AG08395 (cell line): ENCODE measurements around the gene FANK1.
A peak's percentile ranks its signal among the peaks of the same experiment; 100 is the strongest.
"Not testable (repeated sequence)": the region's sequence is repeated elsewhere in the genome, so short reads cannot be mapped to it uniquely, and the experiment has no call there.

Experiments used
- DNase-seq: peaks from one replicate; pipeline ENCODE4 v3.0.0; 2012; ENCODE audit warnings: mixed read lengths, low spot score

FANK1 gene

DNA sequence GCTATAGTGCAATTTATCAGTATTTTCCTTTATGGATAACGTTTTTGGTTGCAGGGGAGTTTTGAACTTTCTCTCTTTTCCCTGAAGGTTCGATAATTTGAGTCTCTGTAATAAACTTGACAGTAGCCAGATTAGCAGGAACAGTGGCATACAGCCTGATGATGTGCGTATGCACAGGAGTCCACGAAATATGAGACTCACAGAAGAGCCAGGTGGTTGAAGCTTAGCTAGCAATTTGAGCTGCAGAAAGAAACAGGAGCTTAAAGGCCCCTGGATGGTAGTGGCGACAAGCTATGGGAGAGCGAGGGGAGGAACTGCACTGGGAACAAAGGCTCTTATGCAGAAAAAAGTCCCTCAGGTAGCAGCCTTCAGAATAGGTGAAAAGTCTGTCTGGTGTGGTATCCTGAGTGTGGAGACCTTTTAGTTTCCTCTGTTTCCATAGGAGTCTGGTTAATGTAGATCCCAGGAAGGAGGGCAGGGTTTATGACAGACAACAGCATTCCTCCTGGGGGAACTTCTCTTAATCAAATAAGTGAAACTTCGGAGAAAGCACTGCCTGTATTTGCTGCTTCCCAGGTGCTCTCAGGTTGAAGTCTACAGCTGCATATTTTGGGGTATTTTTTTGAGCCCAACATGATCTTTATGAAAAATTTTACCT is 32.7 kb downstream of the FANK1 start:
- no peak for DNase-seq

DNA sequence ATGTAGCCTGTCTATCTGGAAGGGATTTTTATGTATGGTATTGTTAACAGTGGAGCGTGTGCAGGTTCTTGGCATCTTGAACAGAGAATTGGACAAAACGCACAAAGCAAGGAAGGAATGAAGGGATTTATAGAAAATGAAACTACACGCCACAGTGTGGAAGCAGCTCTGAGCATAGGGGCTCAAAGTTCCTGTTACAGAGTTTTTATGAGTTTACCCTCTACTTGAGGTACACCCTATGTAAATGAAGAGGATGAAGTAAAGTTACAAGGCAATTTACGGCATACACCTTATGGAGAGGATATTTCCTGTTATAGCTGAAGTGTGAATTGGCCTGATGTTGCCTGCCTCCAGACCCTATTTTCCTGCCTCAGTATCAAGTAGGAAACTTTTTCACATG is 33.3 kb downstream of the FANK1 start:
- no peak for DNase-seq

GRCh38 chr10:125933693-125934092 is 37.3 kb downstream of the FANK1 start:
- no peak for DNase-seq

DNA sequence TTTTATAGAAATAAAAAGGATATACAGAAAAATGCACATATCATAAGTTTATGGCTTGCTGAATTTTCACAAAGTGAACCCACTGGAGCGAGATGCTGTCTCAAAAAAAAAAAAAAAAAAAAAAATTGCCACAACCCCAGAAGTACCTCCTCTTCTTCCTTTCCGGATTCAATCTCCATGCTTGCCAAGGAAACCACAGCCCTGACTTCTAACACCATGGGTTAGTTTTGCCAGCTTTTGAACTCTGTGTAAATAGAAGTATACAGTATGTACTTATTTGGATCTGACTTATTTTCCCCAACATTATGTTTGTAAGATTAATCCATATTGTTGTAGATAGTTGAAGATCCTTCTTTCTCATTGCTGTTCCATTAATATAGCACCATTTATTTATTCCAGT is 40.0 kb downstream of the FANK1 start:
- no peak for DNase-seq

GRCh38 chr10:125940515-125940914 is 44.2 kb downstream of the FANK1 start:
- DNase-seq = no peak

DNA sequence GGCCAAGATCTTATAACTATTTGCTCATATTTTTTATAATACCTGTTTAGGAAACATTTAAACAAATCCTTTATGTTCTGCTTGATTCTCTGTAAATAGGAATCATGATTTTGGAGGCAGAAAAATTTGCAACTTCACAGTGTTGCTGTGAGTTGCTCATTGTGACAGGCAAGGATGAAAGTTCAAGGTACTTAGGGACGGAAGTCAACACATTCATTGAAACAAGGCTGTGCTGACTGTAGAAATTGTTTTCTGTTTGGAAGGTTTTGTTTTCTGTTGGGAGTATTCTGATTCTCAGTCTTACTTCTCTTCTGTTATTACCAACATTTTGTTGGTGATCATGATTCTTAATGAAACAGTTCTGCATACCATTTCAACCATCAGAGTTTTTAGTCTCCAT is 54.9 kb downstream of the FANK1 start:
- no peak for DNase-seq

DNA sequence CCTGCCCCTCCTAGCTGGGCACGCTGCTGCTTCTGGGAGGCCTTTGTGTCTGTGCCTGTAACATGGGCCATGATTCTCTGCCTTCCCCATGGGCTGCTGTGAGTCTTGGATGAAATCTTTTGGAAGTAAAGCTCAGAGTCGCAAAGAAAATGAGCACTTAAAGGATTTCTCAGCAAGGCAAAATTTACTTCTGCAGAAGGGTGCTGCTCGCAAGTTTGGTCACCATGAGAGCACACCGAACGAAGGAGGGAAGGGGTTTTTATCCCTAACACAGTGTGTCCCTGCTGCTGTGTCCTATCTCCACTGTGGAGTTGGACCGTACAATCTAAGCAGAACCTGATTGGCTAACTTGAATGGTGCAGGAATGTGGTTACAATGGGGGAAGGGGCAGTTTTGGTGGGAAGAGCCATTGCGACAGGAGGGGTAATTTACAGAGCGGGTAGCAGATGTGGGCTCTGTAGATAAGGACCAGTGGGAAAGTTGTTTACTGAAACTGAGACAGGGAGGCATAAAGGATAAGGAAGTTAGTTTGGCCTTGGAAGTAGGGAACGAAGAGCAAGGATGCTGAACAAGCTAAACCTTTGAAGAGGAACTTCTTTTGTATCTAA is 57.5 kb downstream of the FANK1 start:
- no peak for DNase-seq

GRCh38 chr10:125955766-125956165 is 59.4 kb downstream of the FANK1 start:
- no peak for DNase-seq

- DNase-seq = no peak
These were observed 65.4 kb downstream of the FANK1 start for GRCh38 chr10:125961743-125962142.

- no peak for DNase-seq
These were observed 65.8 kb downstream of the FANK1 start for GRCh38 chr10:125962200-125962599.

DNA sequence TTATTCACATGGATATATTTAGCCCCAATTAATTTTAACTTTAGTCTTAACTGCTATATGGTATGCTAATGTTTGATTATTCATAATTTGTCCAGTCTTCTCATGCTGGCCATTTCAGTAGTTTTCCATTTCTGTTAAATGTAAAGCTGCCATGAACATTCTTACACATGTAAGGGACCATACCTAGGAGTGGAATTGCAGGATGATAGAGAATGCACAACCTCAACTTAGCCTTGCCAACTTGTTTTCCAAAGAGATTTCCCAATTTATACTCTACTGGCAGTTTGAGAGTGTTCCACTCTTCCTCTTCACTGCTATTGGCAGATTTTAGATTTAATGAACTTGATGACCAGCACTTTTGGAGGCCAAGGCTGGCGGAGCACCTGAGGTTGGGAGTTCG is 68.2 kb downstream of the FANK1 start:
- no peak for DNase-seq

- no peak for DNase-seq
These were observed 71.2 kb downstream of the FANK1 start for GRCh38 chr10:125967533-125967932.

- DNase-seq = not testable (repeated sequence)
These were observed 73.8 kb downstream of the FANK1 start for GRCh38 chr10:125970077-125970630.

- DNase-seq = no peak
These were observed 80.7 kb downstream of the FANK1 start for GRCh38 chr10:125976960-125977605.

- no peak for DNase-seq
These were observed 83.6 kb downstream of the FANK1 start for GRCh38 chr10:125979976-125980375.

DNA sequence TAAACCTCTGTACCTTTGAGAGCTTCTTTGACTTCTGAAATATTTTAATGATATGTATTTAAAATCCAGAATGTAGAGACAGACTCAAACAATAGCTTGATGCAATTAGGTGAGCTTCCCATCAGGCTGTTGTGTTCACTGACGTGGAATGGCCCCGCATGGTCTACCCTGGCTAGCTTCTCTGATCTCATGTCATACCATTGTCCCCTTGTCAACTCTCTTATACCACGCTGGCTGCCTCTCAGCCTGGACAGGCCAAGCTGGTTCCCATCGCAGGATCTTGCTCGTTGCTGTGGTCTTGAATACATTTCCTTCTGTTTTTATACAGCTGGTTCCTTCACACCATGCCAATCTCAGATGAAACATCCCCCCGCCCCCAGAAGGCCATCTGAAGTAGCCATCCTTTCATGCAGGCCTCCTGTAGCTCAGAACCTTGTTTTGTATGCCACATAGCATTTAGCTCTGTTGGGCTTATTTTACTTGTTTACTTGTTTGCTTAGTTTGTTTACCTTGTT is 84.2 kb downstream of the FANK1 start:
- DNase-seq = no peak

- peak; percentile 60 for DNase-seq
These were observed 86.0 kb downstream of the FANK1 start for GRCh38 chr10:125982260-125982948.

GRCh38 chr10:125983161-125983560 is 86.8 kb downstream of the FANK1 start:
- no peak for DNase-seq

GRCh38 chr10:125983656-125984055 is 87.3 kb downstream of the FANK1 start:
- no peak for DNase-seq

GRCh38 chr10:125984346-125984745 is 88.0 kb downstream of the FANK1 start:
- DNase-seq = no peak

DNA sequence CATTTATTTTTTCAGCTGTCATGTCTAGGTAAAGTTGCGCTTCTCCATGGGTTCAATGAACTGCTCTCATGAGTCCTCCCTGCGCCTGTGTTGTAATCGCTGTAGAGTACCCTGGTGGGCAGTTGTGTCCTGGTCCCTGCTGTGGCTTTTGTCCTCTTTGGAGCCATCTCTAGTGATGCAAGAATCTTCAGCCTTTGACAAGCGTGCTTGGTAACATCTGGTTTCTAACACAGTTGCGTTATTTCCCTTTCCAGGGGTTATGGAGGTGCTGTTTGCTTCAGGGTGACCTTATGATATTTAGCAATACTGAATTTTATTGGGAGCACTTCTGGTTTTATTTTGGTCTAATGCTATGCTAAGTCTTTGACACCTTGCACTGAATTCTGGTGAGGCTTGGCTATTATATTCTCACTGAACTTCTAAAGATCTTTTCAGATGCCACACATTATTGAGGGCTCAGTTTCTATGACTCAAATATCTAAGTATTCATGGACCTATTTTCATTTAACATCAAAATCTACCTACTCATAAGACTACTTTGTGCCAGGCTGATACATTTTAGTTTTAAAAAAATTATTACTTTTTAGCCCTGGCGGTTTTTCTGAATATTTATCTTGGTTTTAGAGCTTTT is 88.6 kb downstream of the FANK1 start:
- no peak for DNase-seq
